OCI-LY7 (cell line): Measurements from ENCODE around the gene SRSF10. TPM values are rescaled to one million over a fixed set of nuclear protein-coding genes. Genes with fewer than 3 reads are reported as not detected.
A peak's percentile ranks its signal among the peaks of the same experiment; 100 is the strongest.

Experiments
- BruUV-seq: library from RNA; stranded (reverse); fragments of 400-500 nt; replicated peaks from 2 replicates; lab custom pipeline; 2021; lab: Mats Ljungman, UMichigan
- CTCF ChIA-PET: fragments of 300-600 bp; sonication (Branson Sonifier 250); formaldehyde crosslinking; loops from one replicate; lab custom pipeline; 2022; ENCODE audit warnings: antibody characterized with exemption; ENCODE audit not compliant: unreplicated experiment; lab: Charles Lee
- POLR2A ChIA-PET: fragments of 300-600 bp; sonication (Branson Sonifier 250); formaldehyde crosslinking; loops from one replicate; lab custom pipeline; 2022; ENCODE audit warnings: antibody characterized with exemption; lab: Charles Lee
- DNase-seq: peaks from one replicate; pipeline ENCODE4 v3.0.0-alpha.2; 2015; ENCODE audit warnings: low spot score
- H2AFZ ChIP-seq: fragments of 200-600 bp; sonication (generic), shearing (Covaris generic); 2 replicates; pipeline ENCODE4 v1.6.1; 2014; ENCODE audit warnings: mild to moderate bottlenecking, antibody characterized with exemption, low read length, moderate library complexity
- H3K27ac ChIP-seq: fragments of 200-600 bp; sonication (generic); 2 replicates; pipeline ENCODE4 v1.5.1; 2014; ENCODE audit warnings: mixed run types, low read depth, mild to moderate bottlenecking, moderate library complexity, low read length, inconsistent platforms; ENCODE audit not compliant: poor library complexity, severe bottlenecking
- H3K36me3 ChIP-seq: fragments of 200-600 bp; sonication (generic); 2 replicates; pipeline ENCODE4 v1.6.1; 2014; ENCODE audit warnings: mild to moderate bottlenecking, antibody characterized with exemption, low read length, moderate library complexity, mixed read lengths; ENCODE audit not compliant: insufficient read depth
- H3K4me1 ChIP-seq: fragments of 200-600 bp; sonication (generic); 2 replicates; pipeline ENCODE4 v1.5.1; 2014; ENCODE audit warnings: mild to moderate bottlenecking, low read length; ENCODE audit not compliant: insufficient read depth, poor library complexity, severe bottlenecking
- H3K4me2 ChIP-seq: fragments of 200-600 bp; sonication (generic); 2 replicates; pipeline ENCODE4 v1.6.1; 2014; ENCODE audit warnings: mild to moderate bottlenecking, low read length
- H3K4me3 ChIP-seq: fragments of 200-600 bp; sonication (generic); 2 replicates; pipeline ENCODE4 v1.5.1; 2014; ENCODE audit warnings: mild to moderate bottlenecking, low read depth, low read length; ENCODE audit not compliant: poor library complexity, severe bottlenecking
- H3K79me2 ChIP-seq: fragments of 200-600 bp; sonication (generic); 2 replicates; pipeline ENCODE4 v1.6.1; 2016; ENCODE audit warnings: low read depth, mild to moderate bottlenecking, low read length, moderate library complexity, mixed read lengths; ENCODE audit not compliant: insufficient read depth
- H3K9me2 ChIP-seq: fragments of 200-600 bp; sonication (generic); 2 replicates; pipeline ENCODE4 v1.6.1; 2016; ENCODE audit warnings: mild to moderate bottlenecking, low read length, mixed read lengths; ENCODE audit not compliant: insufficient read depth
- H3K9me3 ChIP-seq: fragments of 200-600 bp; sonication (generic); 2 replicates; pipeline ENCODE4 v1.6.1; 2014; ENCODE audit warnings: mild to moderate bottlenecking, mixed run types, low read length, mixed read lengths
- H4K20me1 ChIP-seq: fragments of 200-600 bp; sonication (generic); 2 replicates; pipeline ENCODE4 v1.6.1; 2014; ENCODE audit warnings: mild to moderate bottlenecking, antibody characterized with exemption, low read length, moderate library complexity, mixed read lengths; ENCODE audit not compliant: insufficient read depth
- EZH2phosphoT487 ChIP-seq: fragments of 200-600 bp; sonication (generic); IDR thresholded peaks from 2 replicates; pipeline ENCODE4 v1.6.1; 2018; ENCODE audit warnings: low read depth, borderline replicate concordance, mild to moderate bottlenecking, mixed run types, antibody characterized with exemption, low read length, moderate library complexity, mixed read lengths
- intact Hi-C: fragments of 100-400 bp; cut with micrococcal nuclease; formaldehyde crosslinking; loops from one replicate; pipeline ENCODE4 v1.10.0; 2022; ENCODE audit not compliant: unreplicated experiment
- total RNA-seq, 2 experiments: library from RNA; depleted of rRNA in 1 of 2; stranded (reverse); fragments of >200 nt in 1 of 2; shearing (Covaris generic) in 1 of 2; gene quantifications; 2 replicates each; pipeline ENCODE4 v1.2.3, GENCODE V29; 2014 to 2022
- TF ChIP-seq, protein P1 (sequence below): fragments of 200-600 bp; sonication (generic); conservative IDR thresholded peaks from 2 replicates; pipeline ENCODE4 v1.5.1; 2014; ENCODE audit warnings: mild to moderate bottlenecking, antibody characterized with exemption, low read length, moderate library complexity, mixed read lengths

Gene SRSF10
- total RNA-seq, 2 experiments from 2014 or later = 229 to 335 TPM

DNA sequence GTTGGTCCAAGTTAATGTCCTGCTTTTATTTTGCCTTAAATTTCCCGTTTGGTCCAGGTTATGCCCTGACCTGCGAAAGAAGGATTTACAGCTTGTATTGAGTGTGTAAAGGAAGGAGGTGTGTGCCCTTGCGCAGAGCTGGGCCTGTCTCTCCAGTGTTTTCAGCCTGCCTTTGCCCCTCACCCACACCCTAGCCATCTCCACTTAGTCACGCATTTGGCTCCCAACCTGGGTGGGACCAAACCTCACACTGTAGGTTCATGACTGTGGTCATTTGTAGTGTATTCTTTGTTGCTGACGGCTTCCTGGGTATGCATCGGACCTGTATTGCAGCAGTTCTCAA lies 572 bp upstream of the SRSF10 start:
- DNase-seq = peak; percentile 82
- POLR2A ChIA-PET = interaction anchor here (0.6 to 1.8 kb wide), 6 partner anchors 15 to 430 kb away, joined by 3 to 7 read pairs (median 4); no protein-coding TSS in a partner anchor
- H3K36me3 ChIP-seq = peaks cover 44% of the 10 kb centered on the region
- H3K9me3 ChIP-seq = no peaks in the 10 kb centered on the region
- H3K4me2 ChIP-seq = peak overlapping the region; percentile 71
- peaks cover 37% of the 10 kb centered on the region for H4K20me1 ChIP-seq
- peak overlapping the region; percentile 57 for H3K4me3 ChIP-seq
- H3K79me2 ChIP-seq = peaks cover 52% of the 10 kb centered on the region
- CTCF ChIA-PET = no interaction called here
- H3K4me1 ChIP-seq = peaks cover 64% of the 10 kb centered on the region
- H2AFZ ChIP-seq = peak overlapping the region; percentile 73; the same call in 1 of the 2 replicates
- H3K27ac ChIP-seq = peak overlapping the region; percentile 94
- no peak for TF ChIP-seq EZH2phosphoT487
- H3K9me2 ChIP-seq = no peaks in the 10 kb centered on the region
- BruUV-seq = TSS peak; percentile 100
- intact Hi-C loops = loop anchor here (1.0 to 5.0 kb wide), 3 partner anchors 21 to 210 kb away; partner anchors contain the start of gene PNRC2

DNA sequence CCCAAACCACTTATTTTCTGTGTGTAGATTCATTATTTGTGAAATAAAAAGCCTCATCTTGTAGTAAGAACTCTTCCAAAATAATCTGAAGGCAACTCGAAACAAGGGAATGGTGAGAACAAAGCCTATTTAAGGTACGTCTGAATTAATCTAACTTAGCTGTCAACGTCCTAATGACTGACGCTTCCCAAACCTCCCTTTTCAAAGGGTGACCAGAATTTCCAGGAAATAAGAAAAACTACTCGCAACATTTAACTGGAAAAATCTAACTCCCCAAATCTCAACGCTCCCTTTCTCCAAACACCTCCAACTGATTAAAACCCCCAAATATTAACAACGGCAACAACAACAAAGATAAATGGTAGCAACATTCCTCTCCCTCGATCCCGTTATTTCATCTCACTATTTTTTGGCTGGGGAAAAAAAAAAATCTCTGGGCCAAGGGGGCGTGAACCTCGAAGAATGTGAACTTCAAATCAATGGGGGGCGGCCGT lies 693 bp downstream of the SRSF10 start:
- ChIA-PET POLR2A (interaction anchor here (0.6 to 1.8 kb wide), 4 partner anchors 16 to 23 kb away, joined by 3 to 6 read pairs (median 4); no protein-coding TSS in a partner anchor), CTCF (no interaction called here)
- Histone ChIP-seq H3K79me2 (peaks cover 64% of the 10 kb centered on the region), H4K20me1 (peaks cover 47% of the 10 kb centered on the region), H3K4me3 (peak overlapping the region; percentile 96), H3K9me2 (no peaks in the 10 kb centered on the region), H3K4me2 (peak overlapping the region; percentile 95), H3K36me3 (peaks cover 56% of the 10 kb centered on the region), H2AFZ (no peak overlapping the region), H3K4me1 (peaks cover 75% of the 10 kb centered on the region), H3K9me3 (no peaks in the 10 kb centered on the region), H3K27ac (peak overlapping the region; percentile 94)
- no TSS peak for BruUV-seq
- intact Hi-C loops = no loop called here
- DNase-seq = no peak
- TF ChIP-seq, protein P1, sequence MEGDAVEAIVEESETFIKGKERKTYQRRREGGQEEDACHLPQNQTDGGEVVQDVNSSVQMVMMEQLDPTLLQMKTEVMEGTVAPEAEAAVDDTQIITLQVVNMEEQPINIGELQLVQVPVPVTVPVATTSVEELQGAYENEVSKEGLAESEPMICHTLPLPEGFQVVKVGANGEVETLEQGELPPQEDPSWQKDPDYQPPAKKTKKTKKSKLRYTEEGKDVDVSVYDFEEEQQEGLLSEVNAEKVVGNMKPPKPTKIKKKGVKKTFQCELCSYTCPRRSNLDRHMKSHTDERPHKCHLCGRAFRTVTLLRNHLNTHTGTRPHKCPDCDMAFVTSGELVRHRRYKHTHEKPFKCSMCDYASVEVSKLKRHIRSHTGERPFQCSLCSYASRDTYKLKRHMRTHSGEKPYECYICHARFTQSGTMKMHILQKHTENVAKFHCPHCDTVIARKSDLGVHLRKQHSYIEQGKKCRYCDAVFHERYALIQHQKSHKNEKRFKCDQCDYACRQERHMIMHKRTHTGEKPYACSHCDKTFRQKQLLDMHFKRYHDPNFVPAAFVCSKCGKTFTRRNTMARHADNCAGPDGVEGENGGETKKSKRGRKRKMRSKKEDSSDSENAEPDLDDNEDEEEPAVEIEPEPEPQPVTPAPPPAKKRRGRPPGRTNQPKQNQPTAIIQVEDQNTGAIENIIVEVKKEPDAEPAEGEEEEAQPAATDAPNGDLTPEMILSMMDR = no peak
- no peak for TF ChIP-seq EZH2phosphoT487

DNA sequence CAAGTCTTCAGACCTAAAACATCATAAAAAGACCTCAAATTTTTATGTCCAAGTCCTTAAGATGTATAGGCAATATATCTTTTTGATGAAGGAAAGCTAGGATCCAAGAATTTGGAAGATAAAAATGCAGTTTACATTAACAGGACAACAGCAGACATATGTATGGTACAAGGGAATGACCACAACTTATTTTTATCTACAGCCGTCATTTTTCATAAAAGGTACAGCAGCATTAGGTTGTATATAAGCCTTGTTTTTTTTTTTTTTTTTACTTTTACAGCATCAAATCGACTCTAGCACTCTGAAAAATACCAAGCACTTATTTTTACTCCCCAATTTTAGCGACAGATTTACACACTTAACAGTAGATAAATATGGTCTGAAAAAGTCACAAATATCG lies 1.3 kb downstream of the SRSF10 start:
- Histone ChIP-seq H3K79me2 (peaks cover 71% of the 10 kb centered on the region), H3K4me3 (peak overlapping the region; percentile 96), H3K36me3 (peaks cover 63% of the 10 kb centered on the region), H3K9me3 (no peaks in the 10 kb centered on the region), H4K20me1 (peaks cover 51% of the 10 kb centered on the region), H3K27ac (peak overlapping the region; percentile 94), H3K4me1 (peaks cover 77% of the 10 kb centered on the region), H3K4me2 (peak overlapping the region; percentile 95), H3K9me2 (no peaks in the 10 kb centered on the region), H2AFZ (no peak overlapping the region)
- ChIA-PET POLR2A (interaction anchor here (0.6 to 1.8 kb wide), 3 partner anchors 15 to 22 kb away, joined by 3 to 6 read pairs (median 4); no protein-coding TSS in a partner anchor), CTCF (no interaction called here)
- DNase-seq = no peak
- BruUV-seq = no TSS peak
- intact Hi-C loops = no loop called here
- no peak for TF ChIP-seq EZH2phosphoT487
- TF ChIP-seq, protein P1 = no peak
